Measurements from ENCODE around the gene PRKCH. TPM values are rescaled to one million over a fixed set of nuclear protein-coding genes. Genes with fewer than 3 reads are reported as not detected.

Gene PRKCH
- total and polyA plus RNA-seq, 2 of the 13 experiments (the other 11 are each of a cell fraction or from before 2014, with no cell fraction given) = 0.48 to 1.3 TPM

DNA sequence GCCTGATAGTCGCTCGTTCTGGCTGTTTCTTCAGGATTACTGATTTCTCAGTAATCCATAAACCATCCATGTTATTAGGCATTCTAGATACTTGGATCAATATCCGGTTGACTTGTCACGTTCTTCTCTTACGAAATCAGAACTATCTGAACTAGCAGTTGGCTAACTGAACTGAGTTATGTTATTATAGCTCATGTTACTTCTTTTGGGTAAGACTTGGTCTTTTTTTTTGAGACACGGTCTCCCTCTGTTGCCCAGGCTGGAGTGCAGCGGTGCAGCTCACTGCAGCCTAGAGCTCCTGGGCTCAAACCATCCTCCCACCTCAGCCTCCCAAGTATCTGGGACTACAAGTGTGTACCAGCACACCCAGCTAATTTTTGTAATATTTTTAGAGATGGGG, 178.6 kb downstream of the PRKCH start (continued):
- TF ChIP-seq ZNF766 (CRISPR knock-in tag; IDR thresholded peaks at IDR 0.05; ENCODE audit: borderline replicate concordance) = no peak

GRCh38 chr14:61501714-61502458, 180.5 kb downstream of the PRKCH start:
- H4K20me1 ChIP-seq (ENCODE audit: insufficient read depth, low read length) = no peaks in the 10 kb centered on the region
- H3K79me2 ChIP-seq (ENCODE audit: insufficient read depth, low read length) = no peaks in the 10 kb centered on the region
- peaks cover 8% of the 10 kb centered on the region for H3K4me1 ChIP-seq (ENCODE audit: insufficient read depth, low read length)
- H3K36me3 ChIP-seq (replicated peaks in 1 of 2; ENCODE audit: control insufficient read depth in 1 of 2, insufficient read depth in 2 of 2, low read length in 2 of 2) = no peaks in the 10 kb centered on the region
- no TSS peak for BruUV-seq (replicated peaks)
- no peaks in the 10 kb centered on the region for H3K27me3 ChIP-seq (ENCODE audit: control insufficient read depth in 1 of 2, insufficient read depth in 2 of 2, low read length in 2 of 2)
- no peak overlapping the region for H2AFZ ChIP-seq (ENCODE audit: low read length)
- H3K9ac ChIP-seq (ENCODE audit: insufficient read depth, low read depth, low read length) = no peak overlapping the region
- WGBS (ENCODE audit: low lambda C conversion rate) = 92% methylated on average over 6 of the region's 6 CpGs
- POLR2A ChIA-PET = interaction anchor here (0.6 kb wide), 1 partner anchor 100 kb away, joined by 3 read pairs; no protein-coding TSS in a partner anchor
- no peaks in the 10 kb centered on the region for H3K9me3 ChIP-seq (ENCODE audit: low read length)
- in situ Hi-C loops (cut with HindIII; ENCODE audit: extremely low pct_ligation_motif_present, low pct_unique_long_range_greater_than_20kb) (no loop called here), intact Hi-C loops (cut with micrococcal nuclease; ENCODE audit: unreplicated experiment) (no loop called here)
- FAIRE-seq (no peak), ATAC-seq (no peak), DNase-seq (ENCODE audit: low spot score) (no peak)
- CTCF ChIA-PET (ENCODE audit: low intra/inter-chr PET ratio, low total read pairs) = no interaction called here
- no peak overlapping the region for H3K27ac ChIP-seq (ENCODE audit: extremely low read length, insufficient read depth, low read length)
- H3K4me3 ChIP-seq (replicated peaks in 1 of 3; ENCODE audit: insufficient read depth in 1 of 3, low read depth in 2 of 3, low read length in 3 of 3) = no peak overlapping the region
- TF ChIP-seq HES4 (CRISPR knock-in tag; IDR thresholded peaks at IDR 0.05; ENCODE audit: borderline replicate concordance) (no peak), SP140L (CRISPR knock-in tag; IDR thresholded peaks at IDR 0.05; ENCODE audit: borderline replicate concordance) (no peak), IRF2 (CRISPR knock-in tag; IDR thresholded peaks at IDR 0.05) (no peak), SUZ12 (IDR thresholded peaks at IDR 0.05; ENCODE audit: low read depth, low read length) (no peak), ZFP1 (CRISPR knock-in tag; IDR thresholded peaks at IDR 0.05) (no peak)
- no peak overlapping the region for H3K4me2 ChIP-seq (ENCODE audit: low read depth, low read length)

- in situ Hi-C loops (cut with HindIII; ENCODE audit: extremely low pct_ligation_motif_present, low pct_unique_long_range_greater_than_20kb) = no loop called here
- H3K27ac ChIP-seq (ENCODE audit: extremely low read length, insufficient read depth, low read length) = no peak overlapping the region
Measured at GRCh38 chr14:61502459-61503093, 181.2 kb downstream of the PRKCH start.

More at GRCh38 chr14:61502459-61503093, 181.2 kb downstream of the PRKCH start:
- no peak overlapping the region for H2AFZ ChIP-seq (ENCODE audit: low read length)
- DNase-seq (ENCODE audit: low spot score) (no peak), ATAC-seq (no peak), FAIRE-seq (no peak)
- H3K9ac ChIP-seq (ENCODE audit: insufficient read depth, low read depth, low read length) = no peak overlapping the region
- TF ChIP-seq ZNF331 (CRISPR knock-in tag; IDR thresholded peaks at IDR 0.05) = no peak
- no peak for TF ChIP-seq ZSCAN12 (CRISPR knock-in tag; IDR thresholded peaks at IDR 0.05)
- no peak for TF ChIP-seq MYC (CRISPR knock-in tag; IDR thresholded peaks at IDR 0.05; ENCODE audit: borderline replicate concordance)
- ChIA-PET POLR2A (interaction anchor here (1.1 kb wide), 1 partner anchor 57 kb away, joined by 3 read pairs; no protein-coding TSS in a partner anchor), CTCF (ENCODE audit: low intra/inter-chr PET ratio, low total read pairs) (no interaction called here)
- no peaks in the 10 kb centered on the region for H3K36me3 ChIP-seq (replicated peaks in 1 of 2; ENCODE audit: control insufficient read depth in 1 of 2, insufficient read depth in 2 of 2, low read length in 2 of 2)
- H3K27me3 ChIP-seq (ENCODE audit: control insufficient read depth in 1 of 2, insufficient read depth in 2 of 2, low read length in 2 of 2) = no peaks in the 10 kb centered on the region
- BruUV-seq (replicated peaks) = no TSS peak
- H3K9me3 ChIP-seq (ENCODE audit: low read length) = no peaks in the 10 kb centered on the region
- H3K79me2 ChIP-seq (ENCODE audit: insufficient read depth, low read length) = no peaks in the 10 kb centered on the region
- peaks cover 8% of the 10 kb centered on the region for H3K4me1 ChIP-seq (ENCODE audit: insufficient read depth, low read length)
- 74% methylated on average over 7 of the region's 7 CpGs for WGBS (ENCODE audit: low lambda C conversion rate)
- no peak overlapping the region for H3K4me3 ChIP-seq (replicated peaks in 1 of 3; ENCODE audit: insufficient read depth in 1 of 3, low read depth in 2 of 3, low read length in 3 of 3)
- no peak overlapping the region for H3K4me2 ChIP-seq (ENCODE audit: low read depth, low read length)
- intact Hi-C loops (cut with micrococcal nuclease; ENCODE audit: unreplicated experiment) = no loop called here
- H4K20me1 ChIP-seq (ENCODE audit: insufficient read depth, low read length) = no peaks in the 10 kb centered on the region
